Amniotic epithelial cell (primary cell): ENCODE measurements around the gene FBP2.

Experiments
- DNase-seq: peaks from one replicate; pipeline ENCODE4 v3.0.0-alpha.2; 2010; ENCODE audit warnings: low read depth

Gene FBP2

GRCh38 chr9:94593459-94594345 lies at the start of gene FBP2:
FBP2 (minus strand) TSS chr9:94593824; CDS start chr9:94593726, 98 bp downstream.
- no peak for DNase-seq

DNA sequence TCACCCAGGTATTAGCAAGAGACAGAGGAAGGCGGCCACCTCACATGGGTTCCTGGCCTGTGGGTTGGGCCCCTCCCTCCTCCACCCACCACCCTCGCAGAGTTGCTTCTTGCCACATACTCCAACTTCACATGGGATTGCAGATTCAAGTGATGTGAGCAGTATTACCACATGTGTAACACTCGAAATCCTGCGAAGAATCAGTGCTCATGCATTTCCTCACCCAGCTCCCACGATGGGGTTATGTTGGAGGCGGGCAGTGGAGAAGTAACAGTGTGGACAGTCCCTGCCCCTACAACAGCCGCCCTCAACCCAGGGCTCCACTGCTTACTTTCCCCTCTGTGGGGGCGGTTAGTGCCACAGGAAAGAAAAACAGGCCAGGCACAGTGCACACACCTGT lies 49.6 kb upstream of the FBP2 start:
- peak; percentile 20 for DNase-seq

DNA sequence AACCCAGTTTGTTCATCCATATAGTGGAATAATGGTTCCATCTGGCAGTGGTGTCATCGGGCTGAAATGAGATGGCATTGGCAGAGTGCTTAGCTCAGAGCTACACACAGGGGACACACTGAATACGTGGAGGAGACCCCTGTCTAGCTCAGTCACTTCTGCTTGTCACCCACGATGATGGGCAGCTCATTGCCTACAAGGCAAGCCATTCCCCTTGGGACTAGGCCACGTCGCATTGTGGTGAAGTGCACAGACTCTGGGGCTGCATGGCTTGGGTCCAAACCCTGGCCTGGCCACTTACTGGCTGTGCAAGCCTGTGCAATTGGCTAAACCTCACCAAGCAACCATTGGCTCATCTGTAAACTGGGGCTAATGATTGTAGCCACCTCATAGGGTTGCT lies 48.9 kb upstream of the FBP2 start:
- DNase-seq = no peak

DNA sequence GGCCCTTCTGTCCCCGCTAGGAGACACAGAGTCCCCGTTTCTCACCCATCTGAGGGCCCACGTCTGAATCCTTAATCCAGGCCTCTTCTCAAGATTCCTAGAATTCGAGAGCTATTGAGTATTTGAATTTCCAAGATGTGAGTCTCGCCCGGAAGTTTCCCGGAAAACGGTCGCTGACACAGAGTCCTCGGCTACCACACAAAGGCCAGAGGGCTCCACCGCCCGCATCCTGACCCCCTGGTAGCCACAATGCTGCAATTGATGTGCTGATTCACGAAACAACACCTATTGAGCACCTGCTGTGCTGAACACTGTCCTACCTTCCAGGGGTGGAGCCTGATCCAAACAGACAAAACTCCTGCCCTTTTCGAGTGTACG lies 46.4 kb upstream of the FBP2 start:
- DNase-seq = no peak

DNA sequence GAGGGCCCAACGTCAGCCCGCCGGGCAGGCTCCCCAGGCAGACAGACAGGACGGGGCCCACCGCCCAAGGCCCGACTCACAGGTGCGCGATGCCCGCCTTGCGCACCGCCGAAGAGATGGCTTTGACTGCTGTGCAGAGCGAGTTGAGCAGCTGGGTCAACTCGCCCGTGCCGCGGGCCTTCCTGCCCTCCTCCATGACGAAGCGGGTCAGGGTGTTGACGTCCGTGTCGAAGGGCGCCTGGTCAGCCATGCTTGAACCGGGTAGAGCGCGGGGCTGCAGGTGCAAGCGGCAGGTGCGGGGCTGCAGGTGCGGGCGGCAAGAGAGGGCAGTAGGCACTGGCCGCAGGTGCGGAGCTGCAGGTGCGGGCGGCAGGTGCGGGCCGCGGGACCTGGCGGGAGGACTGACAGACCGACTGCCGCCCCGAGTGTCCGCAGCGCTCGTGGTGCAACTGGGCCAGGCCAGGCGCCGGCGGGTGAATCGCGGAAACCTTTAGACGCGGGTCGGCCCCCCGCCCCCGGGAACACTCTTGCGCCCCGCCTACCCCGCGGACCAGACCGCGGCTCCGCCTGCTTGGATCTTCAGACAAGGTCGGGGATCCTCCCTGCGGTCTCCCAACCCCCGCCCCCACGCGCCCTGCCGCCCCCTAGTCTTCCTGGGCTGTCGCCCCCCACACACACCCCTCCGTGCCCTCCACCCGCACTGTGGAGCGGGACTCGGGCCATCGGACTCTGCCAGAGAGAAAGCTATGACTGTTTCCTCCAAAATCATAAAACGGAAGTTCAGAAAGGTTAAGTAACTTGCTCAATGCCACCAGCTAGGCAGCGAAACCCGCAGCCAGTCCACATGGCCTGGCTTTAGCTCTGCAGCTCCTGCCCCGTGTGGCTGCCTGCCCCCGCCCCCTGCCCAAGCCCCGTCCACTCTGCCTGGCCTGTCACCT lies 45.7 kb upstream of the FBP2 start, which contains the start of gene FBP1:
TSS of gene FBP1 (minus strand) at position 458 of the 938 bp plus-strand sequence. CDS start at position 250, 208 bp downstream.
- DNase-seq = peak; percentile 22

DNA sequence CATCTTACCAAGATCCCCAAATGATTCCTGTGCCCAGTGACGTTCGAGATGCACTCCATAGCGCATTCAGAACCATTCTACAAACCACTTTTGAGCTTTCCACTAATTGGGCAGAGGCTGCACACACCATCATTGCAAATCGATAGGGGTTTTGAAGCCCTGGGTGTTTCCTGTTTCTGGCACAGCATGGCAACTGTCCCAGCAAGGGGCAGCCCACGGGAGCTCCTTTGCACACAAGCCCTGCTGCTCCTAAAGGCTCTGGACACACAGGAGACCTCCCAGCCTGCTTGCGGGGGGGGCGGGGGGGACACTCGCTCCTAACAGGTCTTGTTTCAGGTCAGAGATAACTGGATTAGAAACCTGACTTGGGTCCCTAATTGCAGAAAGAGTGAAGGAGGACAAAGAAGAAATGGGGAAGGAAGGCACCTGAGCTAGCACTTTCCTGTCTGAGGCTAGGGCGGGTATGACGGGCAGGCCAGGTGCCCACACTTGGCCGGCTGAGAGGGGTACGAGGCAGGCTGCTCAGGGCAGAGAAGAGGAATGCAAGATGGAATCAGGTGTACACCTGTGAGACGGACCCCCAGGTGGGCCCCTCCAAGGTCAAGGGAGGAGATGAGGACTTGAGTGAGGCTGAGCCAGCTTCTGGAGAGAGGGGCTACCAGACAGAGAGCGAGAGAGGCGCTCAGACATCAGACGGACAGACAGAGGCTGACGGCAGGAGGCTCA lies 44.9 kb upstream of the FBP2 start:
- DNase-seq = no peak

- no peak for DNase-seq
Observed at GRCh38 chr9:94632737-94633136, 39.1 kb upstream of the FBP2 start.

DNA sequence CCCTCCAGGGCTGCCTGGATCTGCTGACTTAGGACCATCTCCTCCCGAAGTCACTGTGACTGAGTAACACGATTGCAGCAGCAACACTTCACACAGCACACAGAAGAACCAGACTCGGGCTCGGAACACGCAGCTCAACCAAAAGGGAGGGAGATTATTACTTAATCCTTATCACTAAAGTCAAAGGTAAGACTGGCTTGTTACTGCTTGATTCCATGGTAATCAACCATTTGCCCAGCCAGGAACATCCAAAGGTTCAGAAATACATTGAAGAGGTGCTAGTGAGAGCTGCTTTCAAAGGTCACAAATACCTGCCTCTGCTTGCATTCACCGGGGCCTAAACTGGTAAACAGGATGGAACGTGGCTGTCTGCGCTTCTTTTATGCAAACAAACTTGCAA lies 38.0 kb upstream of the FBP2 start:
- no peak for DNase-seq

DNA sequence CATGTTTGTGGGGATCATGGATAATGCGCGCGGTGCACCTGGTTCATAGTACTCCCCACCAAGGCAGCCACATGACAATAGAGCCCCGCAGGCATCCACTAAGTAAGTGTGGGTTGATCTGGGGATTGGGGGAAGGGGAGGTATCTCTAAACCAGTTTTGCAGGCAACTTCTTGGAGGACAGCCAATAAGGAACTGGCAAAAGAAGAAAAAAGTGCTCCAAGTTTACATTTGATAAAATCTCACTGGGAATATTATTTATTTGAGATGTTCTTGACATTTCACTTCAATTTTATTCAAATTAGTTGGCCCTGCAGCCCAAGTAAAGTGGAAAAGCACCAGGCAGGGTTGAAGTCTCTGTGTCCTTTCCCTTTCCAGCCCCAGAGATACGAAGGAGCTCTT lies 37.2 kb upstream of the FBP2 start:
- DNase-seq = no peak

DNA sequence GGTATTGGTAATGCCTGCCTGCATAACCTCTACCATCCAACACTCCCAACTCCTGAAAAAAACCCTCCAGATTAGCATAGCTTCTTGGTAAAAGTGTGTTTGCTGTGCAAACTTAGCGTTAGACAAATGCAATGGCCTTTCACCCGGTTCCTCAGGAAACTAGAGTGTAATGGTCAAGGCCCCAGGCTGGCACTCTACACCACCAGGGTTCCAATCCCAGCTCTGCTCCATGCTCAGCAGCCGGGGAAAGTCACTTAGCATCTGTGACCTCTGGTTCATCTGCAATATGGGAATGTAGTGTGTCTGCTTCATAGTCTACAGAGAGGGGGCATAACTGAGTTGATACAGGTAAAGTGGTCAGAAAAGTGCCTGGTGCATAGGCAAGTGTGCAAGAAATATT lies 36.7 kb upstream of the FBP2 start:
- no peak for DNase-seq

DNA sequence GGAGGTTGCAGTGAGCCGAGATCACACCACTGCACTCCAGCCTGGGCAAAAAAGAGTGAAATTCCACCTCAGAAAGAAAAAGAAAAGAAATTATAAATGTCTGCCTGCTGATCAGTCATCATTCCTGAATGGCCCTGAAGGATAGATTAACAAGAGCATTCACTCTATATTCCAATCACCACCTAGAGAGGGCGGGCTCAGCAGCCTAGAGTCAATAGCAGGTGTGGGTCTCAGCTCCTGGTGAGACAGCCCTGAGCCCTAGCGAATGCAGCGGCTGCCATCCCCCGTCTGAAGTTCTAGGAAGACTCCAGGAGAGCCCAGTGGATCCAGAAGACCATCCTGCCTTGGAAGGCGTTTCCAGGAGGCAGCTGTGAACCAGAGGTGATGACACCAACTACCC lies 33.7 kb upstream of the FBP2 start:
- no peak for DNase-seq

- no peak for DNase-seq
Observed at GRCh38 chr9:94625835-94626234, 32.2 kb upstream of the FBP2 start.

DNA sequence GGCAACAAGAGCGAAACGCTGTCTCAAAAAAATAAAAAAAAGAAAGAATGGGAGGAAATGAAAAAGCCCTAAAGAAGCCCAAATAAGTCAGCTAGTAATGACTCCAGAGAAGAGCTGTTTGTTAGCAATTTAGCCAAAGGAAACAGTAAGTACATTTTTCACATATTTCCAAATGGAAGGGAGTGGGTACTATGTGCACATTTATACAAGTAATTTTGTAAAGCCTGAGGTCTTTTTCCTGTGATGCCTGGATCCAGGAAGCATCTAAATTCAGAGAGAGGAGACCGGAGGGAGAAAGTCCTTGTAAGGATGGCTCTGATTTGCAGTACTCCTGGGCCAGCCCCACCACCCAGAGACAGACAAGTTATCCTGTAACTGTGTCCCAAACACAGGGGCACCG lies 31.0 kb upstream of the FBP2 start:
- DNase-seq = no peak

DNA sequence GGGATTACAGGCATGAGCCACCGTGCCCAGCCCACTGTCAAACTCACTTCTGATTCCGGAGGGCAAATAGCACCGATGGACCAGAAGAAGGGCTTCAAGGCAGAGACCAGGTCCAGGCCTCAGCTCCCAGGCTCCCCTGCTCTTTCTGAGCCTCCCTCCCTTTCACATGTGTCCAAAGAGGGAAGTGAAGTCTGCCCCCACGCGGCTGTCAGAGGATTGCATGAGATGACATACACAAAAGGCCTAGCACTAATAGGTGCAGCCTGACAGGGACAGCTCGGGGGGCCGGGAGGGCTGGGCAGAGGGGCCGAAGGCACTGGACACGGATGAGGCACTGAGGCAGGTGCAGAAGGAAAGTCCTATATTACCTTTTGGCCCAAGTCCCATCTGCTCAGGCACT lies 29.6 kb upstream of the FBP2 start:
- DNase-seq = peak; percentile 37

DNA sequence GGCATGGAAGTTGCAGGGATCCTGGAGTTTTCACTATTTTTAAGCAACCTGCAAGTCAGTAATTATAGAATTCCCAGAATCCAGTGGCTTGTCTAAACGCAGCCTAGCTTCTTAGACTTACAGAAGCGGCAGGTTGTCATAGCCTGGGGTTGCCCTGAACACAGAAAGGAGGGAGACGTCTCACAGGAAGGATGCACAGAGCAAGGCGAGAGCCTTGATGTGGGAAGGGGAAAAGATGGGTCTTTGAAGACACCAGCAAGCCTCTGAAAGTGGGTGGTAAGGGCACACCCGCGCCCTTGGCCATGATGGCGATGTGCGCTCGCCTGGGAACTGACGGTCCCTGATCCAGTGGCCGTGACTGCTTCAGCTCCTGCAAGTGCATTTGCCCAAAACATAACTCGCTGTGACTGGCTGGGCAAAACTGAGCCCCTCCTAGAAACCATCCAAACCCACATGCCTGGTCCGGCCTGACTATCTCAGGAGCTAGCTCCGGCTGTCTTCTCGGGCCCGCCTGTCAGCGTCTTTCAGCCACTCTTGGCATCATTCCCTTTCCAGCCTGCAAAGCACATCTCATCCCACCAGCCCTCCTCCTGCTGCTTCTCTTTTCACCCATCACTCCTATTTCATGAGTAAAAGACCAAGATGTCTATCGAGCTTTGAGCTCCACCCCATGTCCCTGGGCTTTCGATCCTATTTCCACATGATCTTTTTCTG lies 28.6 kb upstream of the FBP2 start:
- DNase-seq = no peak

- DNase-seq = no peak
Observed at GRCh38 chr9:94619026-94619425, 25.4 kb upstream of the FBP2 start.

GRCh38 chr9:94613003-94613402 lies 19.4 kb upstream of the FBP2 start:
- DNase-seq = no peak

GRCh38 chr9:94612071-94612470 lies 18.4 kb upstream of the FBP2 start:
- DNase-seq = no peak

GRCh38 chr9:94611638-94612068 lies 18.0 kb upstream of the FBP2 start:
- DNase-seq = no peak

- no peak for DNase-seq
Observed at GRCh38 chr9:94610181-94610606, 16.6 kb upstream of the FBP2 start.

GRCh38 chr9:94607423-94607691 lies 13.7 kb upstream of the FBP2 start:
- DNase-seq = no peak
